HG03378 (cell line): ENCODE results near the gene DYSF.

Experiments
- ATAC-seq: cut with Tn5 transposase; IDR thresholded peaks from one replicate; pipeline ENCODE4 v1.9.1; 2021; ENCODE audit warnings: mild to moderate bottlenecking, moderate library complexity; ENCODE audit not compliant: unreplicated experiment

DYSF gene

GRCh38 chr2:71668326-71669057 is 215.1 kb downstream of the DYSF start:
- ATAC-seq: no peak

DNA sequence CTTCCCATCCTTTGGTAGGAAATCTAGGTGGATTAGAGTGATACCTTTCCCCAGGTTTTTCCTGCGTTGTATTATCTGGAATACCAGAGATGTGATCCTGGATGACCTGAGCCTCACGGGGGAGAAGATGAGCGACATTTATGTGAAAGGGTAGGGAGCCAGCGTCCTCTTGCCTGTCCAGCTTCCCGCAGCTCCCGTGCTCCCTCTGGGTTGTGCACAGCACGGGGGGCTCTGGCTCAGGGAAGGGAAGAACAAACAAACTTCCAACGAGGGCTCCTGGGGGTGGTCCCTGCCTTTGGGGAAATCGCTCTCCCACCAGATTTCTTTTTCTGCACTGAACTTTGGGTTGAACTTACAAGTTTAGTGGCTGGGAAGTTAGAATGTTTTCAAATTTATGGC is 215.7 kb downstream of the DYSF start:
- no peak for ATAC-seq

DNA sequence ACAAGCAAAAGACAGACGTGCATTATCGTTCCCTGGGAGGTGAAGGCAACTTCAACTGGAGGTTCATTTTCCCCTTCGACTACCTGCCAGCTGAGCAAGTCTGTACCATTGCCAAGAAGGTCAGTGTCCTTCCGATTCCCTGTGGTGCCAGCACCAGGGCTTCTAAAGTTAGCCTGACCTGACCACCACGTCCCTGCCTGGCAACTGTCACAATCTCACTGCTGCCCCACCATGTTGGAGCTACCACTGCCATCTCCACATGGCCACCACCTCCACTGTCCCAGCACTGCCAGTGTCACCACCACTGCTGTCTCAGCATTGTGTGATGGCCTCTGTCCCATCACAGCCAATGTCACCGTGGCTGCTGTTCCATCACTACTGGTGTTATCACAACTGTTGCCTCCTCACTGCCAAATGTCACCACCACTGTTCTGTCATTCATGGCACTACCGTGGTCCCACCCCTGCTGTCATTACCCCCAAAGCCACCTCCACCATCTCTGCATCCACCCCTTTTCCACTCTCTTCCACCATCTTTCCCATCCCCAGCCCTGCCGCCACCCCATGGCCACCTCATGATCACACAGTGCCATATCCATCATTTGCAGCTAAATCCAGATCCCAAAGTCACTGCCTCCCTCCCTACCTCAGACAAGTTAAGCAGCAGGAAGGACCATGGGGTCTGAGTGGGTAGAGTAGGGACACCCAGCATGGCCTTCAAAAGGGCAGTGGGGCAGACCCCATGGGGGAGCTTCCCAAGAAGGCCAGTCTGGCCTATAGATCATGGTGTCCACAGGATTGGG is 216.5 kb downstream of the DYSF start:
- no peak for ATAC-seq

GRCh38 chr2:71670430-71670795 is 217.1 kb downstream of the DYSF start:
- no peak for ATAC-seq

GRCh38 chr2:71671203-71671854 is 218.0 kb downstream of the DYSF start:
- no peak for ATAC-seq

DNA sequence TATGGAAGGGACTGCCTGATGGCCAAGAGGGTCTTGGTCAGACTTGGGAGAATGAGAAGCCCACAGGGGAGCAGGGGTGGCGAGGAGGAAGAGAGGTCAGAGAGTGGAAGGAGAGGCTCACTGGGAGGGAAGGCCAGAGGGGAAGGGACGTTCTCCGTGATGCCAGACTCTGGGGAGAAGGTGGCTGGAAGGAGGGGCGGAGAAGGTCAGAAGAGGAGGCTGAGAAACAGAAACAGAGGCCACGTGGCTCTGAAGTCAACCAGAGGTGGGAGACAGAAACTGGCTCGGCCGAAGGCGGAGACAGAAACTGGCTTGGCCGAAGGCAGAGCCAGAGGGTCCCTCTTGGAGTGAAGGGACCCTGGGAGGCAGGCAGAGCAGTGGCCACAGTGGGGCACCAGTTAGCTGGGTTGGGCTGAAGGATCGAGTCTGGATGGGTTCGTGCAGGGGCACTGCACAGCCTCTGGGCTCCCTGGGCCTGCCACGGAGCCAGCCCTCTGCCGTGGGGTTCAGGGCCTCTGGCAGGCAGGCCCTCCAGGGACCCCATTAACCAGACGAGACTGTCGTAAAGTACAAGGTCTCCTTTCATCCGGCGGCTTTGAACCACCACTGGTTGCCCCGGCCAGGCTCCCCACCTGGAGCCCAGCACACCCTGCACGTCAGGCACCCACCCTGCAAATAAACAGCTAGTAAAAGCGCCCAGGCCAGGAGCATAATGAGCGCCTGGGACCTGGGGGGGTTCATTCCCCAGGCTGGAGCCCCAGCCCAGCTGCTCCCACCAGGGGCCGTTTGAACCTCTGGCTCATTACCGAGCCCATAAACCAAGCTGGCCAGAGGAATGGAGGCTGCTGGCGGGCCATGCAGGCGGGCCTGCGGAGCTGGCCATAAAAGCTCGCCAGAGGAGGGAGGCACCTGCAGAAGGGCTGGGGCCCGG is 218.8 kb downstream of the DYSF start:
- ATAC-seq: no peak

DNA sequence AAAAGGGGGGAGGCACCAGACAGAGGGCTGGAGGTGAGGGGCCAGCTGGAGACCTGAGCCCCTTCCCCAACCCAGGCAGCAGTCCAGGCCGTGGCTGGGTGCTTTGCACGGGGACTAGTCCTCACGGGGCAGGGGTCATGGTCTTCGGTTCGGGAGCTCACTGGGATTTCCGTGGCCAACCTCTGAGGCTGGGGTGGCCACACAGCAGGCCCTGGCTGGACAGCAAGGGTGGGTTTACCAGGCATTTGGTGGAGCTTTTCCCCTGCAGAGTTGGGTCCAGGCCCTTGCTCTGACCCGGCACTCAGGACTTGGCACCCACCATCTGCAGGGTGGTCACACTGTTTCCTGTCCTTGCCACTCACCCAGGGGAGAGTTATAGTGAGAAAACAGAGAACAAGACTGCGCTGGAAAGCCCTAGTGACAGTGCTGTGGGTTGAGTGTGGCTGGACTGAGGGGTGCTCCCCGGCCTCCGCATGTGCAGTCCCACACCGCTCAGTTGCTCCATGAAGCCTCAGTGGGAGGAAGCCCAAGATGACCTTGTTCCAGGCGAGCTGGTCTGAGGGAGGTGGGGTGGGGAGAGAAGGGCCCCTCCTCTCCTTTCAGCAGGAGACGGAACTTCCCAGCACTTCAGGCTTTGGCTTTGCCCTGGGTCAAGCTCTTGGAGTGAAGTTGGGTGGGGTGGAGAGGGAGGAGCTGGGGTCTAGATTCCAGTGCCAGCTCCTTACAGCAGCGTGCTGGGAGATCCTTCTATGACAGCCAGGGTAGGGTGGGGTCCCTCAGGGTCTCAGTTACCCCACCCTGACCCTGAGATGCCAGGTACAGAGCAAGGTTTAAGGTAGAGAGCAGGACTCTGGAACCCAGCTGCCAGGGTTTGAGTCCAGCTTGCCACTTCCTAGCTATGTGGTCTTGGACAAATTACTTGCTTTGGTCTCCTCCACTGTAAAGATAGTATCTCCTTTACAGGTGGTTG is 219.8 kb downstream of the DYSF start:
- no peak for ATAC-seq

GRCh38 chr2:71674158-71674851 is 220.9 kb downstream of the DYSF start:
- no peak for ATAC-seq

DNA sequence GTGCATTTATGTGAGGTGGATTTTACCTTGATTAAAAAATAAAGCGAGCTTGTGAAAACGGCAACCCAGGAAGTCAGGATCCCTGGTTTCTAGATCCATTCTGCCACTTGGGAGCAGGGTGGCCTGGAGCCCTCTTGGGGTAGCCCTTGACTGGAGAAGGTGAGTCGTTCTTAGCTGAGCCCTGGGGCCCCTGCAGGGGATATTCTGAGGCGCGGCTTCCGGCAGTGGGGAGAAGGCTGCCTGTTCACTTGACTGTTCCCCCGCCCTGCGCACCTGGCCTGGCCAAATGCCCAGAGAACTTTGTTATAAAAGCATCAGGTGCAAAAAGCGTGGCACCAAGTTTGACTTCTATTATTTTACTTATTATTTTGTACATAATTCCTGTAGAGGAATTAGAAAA is 221.9 kb downstream of the DYSF start:
- ATAC-seq: no peak

DNA sequence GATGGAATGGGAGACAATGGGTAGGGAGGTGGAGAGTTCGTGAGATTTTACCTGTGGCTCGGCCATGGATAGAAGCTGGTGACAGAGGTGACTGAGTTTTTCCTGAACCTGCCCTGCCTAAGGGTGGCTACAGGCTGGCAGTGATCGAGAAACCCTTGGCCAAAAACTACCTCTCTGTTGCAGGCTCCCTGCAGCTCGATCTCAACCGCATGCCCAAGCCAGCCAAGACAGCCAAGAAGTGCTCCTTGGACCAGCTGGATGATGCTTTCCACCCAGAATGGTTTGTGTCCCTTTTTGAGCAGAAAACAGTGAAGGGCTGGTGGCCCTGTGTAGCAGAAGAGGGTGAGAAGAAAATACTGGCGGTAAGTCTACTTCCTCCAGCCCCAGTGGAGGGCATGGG is 225.5 kb downstream of the DYSF start:
- ATAC-seq: no peak

DNA sequence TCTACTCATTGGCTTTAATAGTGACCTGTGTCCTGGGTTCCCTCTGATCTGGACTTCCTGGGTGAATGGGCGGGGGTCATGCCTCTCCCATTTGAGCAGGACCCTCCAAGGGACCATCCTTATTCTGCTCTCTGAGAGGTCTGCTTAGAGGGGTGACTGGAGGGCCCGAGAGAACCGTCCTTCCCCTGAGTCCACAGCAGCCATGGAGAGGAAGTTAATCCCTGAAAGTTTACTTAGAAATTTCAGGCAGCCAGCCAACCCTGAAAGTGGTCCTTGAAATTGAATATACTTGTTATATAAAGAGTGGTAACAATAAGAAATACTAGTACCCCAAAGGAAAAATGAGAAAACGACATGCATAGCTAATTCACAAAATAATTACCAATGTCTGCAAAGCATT is 226.1 kb downstream of the DYSF start:
- ATAC-seq: no peak

DNA sequence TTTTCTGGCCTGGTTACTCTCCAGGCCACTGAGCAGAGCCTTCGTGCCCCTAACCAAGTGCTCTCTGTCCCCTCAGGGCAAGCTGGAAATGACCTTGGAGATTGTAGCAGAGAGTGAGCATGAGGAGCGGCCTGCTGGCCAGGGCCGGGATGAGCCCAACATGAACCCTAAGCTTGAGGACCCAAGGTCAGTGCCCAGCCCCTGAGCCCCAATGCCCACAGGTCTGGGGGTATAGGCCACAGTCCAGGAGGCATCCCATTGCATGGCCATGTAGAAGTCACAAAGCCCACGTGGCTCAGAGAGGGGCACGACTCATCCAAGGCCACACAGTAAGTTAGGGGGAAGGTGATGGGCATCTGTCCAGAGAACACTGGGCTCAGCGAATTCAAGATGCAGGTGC is 227.6 kb downstream of the DYSF start:
- ATAC-seq: no peak

DNA sequence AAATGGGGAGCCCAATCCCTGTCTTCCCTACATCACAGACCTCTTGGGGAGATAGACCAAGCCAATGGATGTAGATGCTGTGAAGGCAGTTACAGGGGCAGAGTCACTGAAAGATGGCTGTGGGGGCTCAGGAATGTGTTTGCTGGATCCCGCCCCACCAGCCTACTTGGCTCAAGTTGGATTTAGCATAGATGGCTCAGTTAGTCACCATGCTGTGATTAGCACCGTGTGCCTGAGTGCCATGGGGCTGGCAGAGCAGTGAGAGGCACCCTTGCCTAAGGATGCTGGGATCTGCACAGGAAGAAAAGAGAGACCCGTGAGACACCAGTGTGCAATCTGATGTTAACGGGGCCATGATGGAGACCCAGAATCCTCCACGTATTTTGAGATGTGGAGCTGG is 228.3 kb downstream of the DYSF start:
- ATAC-seq: no peak

DNA sequence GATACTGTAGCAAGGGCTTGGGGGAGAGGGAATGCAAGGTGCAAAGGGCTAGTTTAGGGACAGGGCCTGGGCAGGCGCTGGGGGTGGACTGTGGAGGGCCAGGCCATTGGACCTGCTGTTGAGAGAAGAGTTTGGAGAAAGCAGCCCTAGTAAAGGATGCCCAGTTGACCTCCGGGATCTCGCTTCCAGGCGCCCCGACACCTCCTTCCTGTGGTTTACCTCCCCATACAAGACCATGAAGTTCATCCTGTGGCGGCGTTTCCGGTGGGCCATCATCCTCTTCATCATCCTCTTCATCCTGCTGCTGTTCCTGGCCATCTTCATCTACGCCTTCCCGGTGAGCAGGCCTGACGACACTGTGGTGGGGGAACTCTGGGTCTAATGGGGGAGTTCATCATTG is 229.0 kb downstream of the DYSF start:
- ATAC-seq: no peak

GRCh38 chr2:71683070-71683469 is 229.7 kb downstream of the DYSF start:
- ATAC-seq: no peak

- ATAC-seq: no peak
Measured at GRCh38 chr2:71683666-71684065, 230.3 kb downstream of the DYSF start.

- no peak for ATAC-seq
Measured at GRCh38 chr2:71684226-71685072, 231.1 kb downstream of the DYSF start.
